K562 (cell line): ENCODE data around the gene AKAP13. TPM values are rescaled to one million over a fixed set of nuclear protein-coding genes. Genes with fewer than 3 reads are reported as not detected.

Experiments used
- ATAC-seq: fragments of 200-7000 bp; cut with Tn5 transposase; 3 replicates; pipeline ENCODE4 v1.9.1; 2020; ENCODE audit warnings: moderate library complexity
- BruUV-seq: library from RNA; stranded (reverse); fragments of 400-500 nt; replicated peaks from 2 replicates; lab custom pipeline; 2021; lab: Mats Ljungman, UMichigan
- CTCF ChIA-PET: fragments of 300-600 bp; formaldehyde crosslinking; extraction: SDS; loops from one replicate; lab custom pipeline; 2021; ENCODE audit warnings: low intra/inter-chr PET ratio; lab: Yijun Ruan, JAX
- POLR2A ChIA-PET: fragments of 300-600, 350-650 bp; sonication (Branson Sonifier 250); formaldehyde crosslinking; extraction: SDS; loops from one replicate; lab custom pipeline; 2021; ENCODE audit warnings: antibody characterized with exemption, inconsistent platforms; lab: Yijun Ruan, JAX
- DNase-seq, 4 experiments: peaks; one replicate each; pipeline versions ENCODE4 v3.0.0 to v3.0.0-alpha.2; 2011 to 2018; ENCODE audit warnings: low spot score in 3 of 4, mixed read lengths in 3 of 4; ENCODE audit errors: extremely low read depth in 1 of 4
- FAIRE-seq: peaks from 2 replicates; lab custom pipeline; 2011; peaks lifted over from hg19 to GRCh38; lab: Jason Lieb, UNC
- H2AFZ ChIP-seq: 2 replicates; pipeline ENCODE4 v1.6.0; 2011; ENCODE audit warnings: low read depth, low read length, control low read depth, inconsistent platforms
- H3K27ac ChIP-seq: fragments of 200-600 bp; 3 replicates; pipeline ENCODE4 v1.8.0; 2011; ENCODE audit warnings: low read depth, mild to moderate bottlenecking, control low read depth, inconsistent platforms, low read length, moderate library complexity, mixed read lengths; ENCODE audit errors: extremely low read depth
- H3K27me3 ChIP-seq, 2 experiments: fragments of 300-600 bp in 1 of 2; 2 replicates in 1 of 2; 3 replicates in 1 of 2; pipeline versions ENCODE4 v1.6.0 to v1.8.0; 2011; ENCODE audit warnings: inconsistent platforms in 2 of 2, low read length in 2 of 2, mild to moderate bottlenecking in 1 of 2, mixed read lengths in 1 of 2, moderate library complexity in 1 of 2; ENCODE audit not compliant: control insufficient read depth in 2 of 2, insufficient read depth in 2 of 2
- H3K36me3 ChIP-seq: fragments of 300-600 bp; 3 replicates; pipeline ENCODE4 v1.8.0; 2011; ENCODE audit warnings: mild to moderate bottlenecking, low read length, inconsistent platforms; ENCODE audit not compliant: control insufficient read depth, insufficient read depth
- H3K4me1 ChIP-seq, 2 experiments: fragments of 200-600 bp in 1 of 2; replicated peaks in 1 of 2; 2 replicates in 1 of 2; 3 replicates in 1 of 2; pipeline versions ENCODE4 v1.5.1 to v1.8.0; 2011; ENCODE audit warnings: inconsistent platforms in 2 of 2, low read length in 2 of 2, mild to moderate bottlenecking in 1 of 2, mixed read lengths in 1 of 2, moderate library complexity in 1 of 2; ENCODE audit not compliant: control insufficient read depth in 2 of 2, insufficient read depth in 2 of 2
- H3K4me2 ChIP-seq: 2 replicates; pipeline ENCODE4 v1.6.1; 2011; ENCODE audit warnings: low read length, control low read depth, inconsistent platforms, mixed read lengths; ENCODE audit not compliant: insufficient read depth
- H3K4me3 ChIP-seq: fragments of 200-600 bp; sonication (generic), shearing (Covaris generic); 2 replicates; pipeline ENCODE4 v1.5.1; 2016; ENCODE audit warnings: control low read depth, inconsistent platforms
- H3K79me2 ChIP-seq: fragments of 200-600 bp; 3 replicates; pipeline ENCODE4 v1.8.0; 2011; ENCODE audit warnings: low read length, inconsistent platforms; ENCODE audit not compliant: control insufficient read depth, insufficient read depth
- H3K9ac ChIP-seq, 2 experiments: 2 replicates each; pipeline versions ENCODE4 v1.6.0 to v1.6.1; 2011; ENCODE audit warnings: low read depth in 2 of 2, low read length in 2 of 2, control low read depth in 1 of 2, inconsistent platforms in 1 of 2, mild to moderate bottlenecking in 1 of 2, mixed read lengths in 1 of 2; ENCODE audit not compliant: insufficient read depth in 1 of 2
- H3K9me1 ChIP-seq: one replicate; pipeline ENCODE4 v1.6.0; 2011; ENCODE audit warnings: inconsistent platforms, mild to moderate bottlenecking, low read length, moderate library complexity; ENCODE audit not compliant: control insufficient read depth, insufficient read depth
- H3K9me3 ChIP-seq: replicated peaks from 2 replicates; pipeline ENCODE4 v1.5.1; 2011; ENCODE audit warnings: low read depth, low read length, inconsistent platforms; ENCODE audit not compliant: control insufficient read depth, insufficient read depth
- H4K20me1 ChIP-seq: replicated peaks from 2 replicates; pipeline ENCODE4 v1.6.1; 2011; ENCODE audit warnings: low read length, inconsistent platforms, mixed read lengths; ENCODE audit not compliant: control insufficient read depth, insufficient read depth
- DACH1 ChIP-seq: fragments of 450-650 bp; IDR thresholded peaks from 2 replicates; pipeline ENCODE4 v1.6.1; 2018; ENCODE audit not compliant: partially characterized antibody
- FOS ChIP-seq: IDR thresholded peaks from 3 replicates; pipeline ENCODE4 v1.6.1; 2011; ENCODE audit not compliant: insufficient read length; ENCODE audit errors: extremely low read depth
- GATAD2B ChIP-seq: fragments of 450-650 bp; IDR thresholded peaks from 2 replicates; pipeline ENCODE4 v1.6.1; 2017; ENCODE audit warnings: mild to moderate bottlenecking, borderline replicate concordance
- GTF2E2 ChIP-seq: fragments of 200-800 bp; sonication (Bioruptor generic); IDR thresholded peaks from 2 replicates; pipeline ENCODE4 v1.6.1; 2016; ENCODE audit warnings: missing genetic modification characterization, missing compliant biosample characterization
- GTF2F1 ChIP-seq: IDR thresholded peaks from 2 replicates; pipeline ENCODE4 v1.6.1; 2011; ENCODE audit warnings: low read depth, low read length, improper control_type of control experiment
- HDAC1 ChIP-seq, 2 experiments: fragments of 450-650 bp; IDR thresholded peaks; 2 replicates each; pipeline ENCODE4 v1.6.1; 2016 to 2017; ENCODE audit warnings: inconsistent platforms in 1 of 2, mild to moderate bottlenecking in 1 of 2, moderate library complexity in 1 of 2
- RAD51 ChIP-seq: fragments of 450-650 bp; IDR thresholded peaks from 2 replicates; pipeline ENCODE4 v1.7.1; 2016; ENCODE audit warnings: low read depth, mild to moderate bottlenecking, borderline replicate concordance
- SNIP1 ChIP-seq: fragments of 450-650 bp; IDR thresholded peaks from 2 replicates; pipeline ENCODE4 v1.7.1; 2017; ENCODE audit warnings: low read depth, mild to moderate bottlenecking
- STAG1 ChIP-seq: sonication (generic); formaldehyde crosslinking; IDR thresholded peaks from 2 replicates; pipeline ENCODE4 v1.5.0; 2020; ENCODE audit warnings: missing genetic modification reagents, borderline replicate concordance
- WHSC1 ChIP-seq: IDR thresholded peaks from one replicate; pipeline ENCODE4 v1.6.1; 2012; ENCODE audit warnings: low read length, control low read depth, inconsistent platforms
- XRCC4 ChIP-seq: IDR thresholded peaks from one replicate; pipeline ENCODE4 v1.6.1; 2011; ENCODE audit not compliant: insufficient read depth, insufficient read length; ENCODE audit errors: extremely low read depth
- ZNF124 ChIP-seq: sonication (generic); formaldehyde crosslinking; IDR thresholded peaks from 2 replicates; pipeline ENCODE4 v1.8.1; 2022; ENCODE audit warnings: missing genetic modification reagents
- ZNF584 ChIP-seq: fragments of 200-800 bp; sonication (Bioruptor generic); IDR thresholded peaks from 2 replicates; pipeline ENCODE4 v1.6.1; 2016; ENCODE audit warnings: low read depth, mild to moderate bottlenecking, missing genetic modification characterization, missing compliant biosample characterization
- ZNF699 ChIP-seq: fragments of 250-450 bp; sonication (Bioruptor Pico); IDR thresholded peaks from 2 replicates; pipeline ENCODE4 v1.8.0; 2021; ENCODE audit warnings: mild to moderate bottlenecking, moderate library complexity; ENCODE audit not compliant: insufficient replicate concordance
- WGBS: fragments of 100-300 bp; shearing (Covaris generic); methylation state at CpG from one replicate; pipeline ENCODE4 v1.1.6; 2016; ENCODE audit warnings: low coverage, mixed read lengths; ENCODE audit not compliant: insufficient coverage; ENCODE audit errors: missing lambda C conversion rate; 5-methylcytosine and 5-hydroxymethylcytosine counted together
- in situ Hi-C: fragments of 300-500 bp; cut with MboI; formaldehyde crosslinking; loops from 4 replicates; pipeline ENCODE4 v1.15.0; 2018; ENCODE audit warnings: inconsistent platforms, mixed read lengths
- intact Hi-C: fragments of 100-400 bp; cut with micrococcal nuclease; formaldehyde crosslinking; loops from 2 replicates; pipeline ENCODE4 v1.14.2; 2022
- polyA plus RNA-seq, 8 experiments: library from polyadenylated mRNA; depleted of rRNA in 4 of 8; stranded (reverse) in 5 of 8; unstranded in 3 of 8; fragments of >200 nt; fragmentation: Nextera tagmentation in 2 of 8; fragmentation: Illumina TruSeq in 1 of 8; extraction: Ambion mirVana in 2 of 8; extraction: Trizol in 1 of 8; gene quantifications; 2 replicates each; pipeline versions ENCODE4 v1.2.1 to v1.2.3, GENCODE V29; 2011 to 2014; ENCODE audit warnings: inconsistent platforms in 1 of 8, missing spikeins in 1 of 8
- total RNA-seq, 7 experiments: library from RNA; depleted of rRNA in 6 of 7; stranded (reverse); fragments of >200 nt in 6 of 7; fragmentation: Illumina TruSeq in 2 of 7; extraction: Trizol in 2 of 7; gene quantifications; 2 replicates each; pipeline versions ENCODE4 v1.2.1 to v1.2.3, GENCODE V29; 2011 to 2021; ENCODE audit warnings: low replicate concordance in 1 of 7
- TF ChIP-seq, protein P1 (sequence below): sonication (generic); formaldehyde crosslinking; IDR thresholded peaks from 2 replicates; pipeline ENCODE4 v1.8.1; 2023; ENCODE audit warnings: mild to moderate bottlenecking, missing genetic modification reagents
- TF ChIP-seq, protein P2 (sequence below): sonication (generic); formaldehyde crosslinking; IDR thresholded peaks from 2 replicates; pipeline ENCODE4 v1.5.0; 2020; ENCODE audit warnings: missing genetic modification reagents

AKAP13 gene
- total and polyA plus RNA-seq, 9 of the 15 experiments (the other 6 are each of a cell fraction or from before 2014, with no cell fraction given) = 0.03 to 1.7 (median 0.42) TPM

DNA sequence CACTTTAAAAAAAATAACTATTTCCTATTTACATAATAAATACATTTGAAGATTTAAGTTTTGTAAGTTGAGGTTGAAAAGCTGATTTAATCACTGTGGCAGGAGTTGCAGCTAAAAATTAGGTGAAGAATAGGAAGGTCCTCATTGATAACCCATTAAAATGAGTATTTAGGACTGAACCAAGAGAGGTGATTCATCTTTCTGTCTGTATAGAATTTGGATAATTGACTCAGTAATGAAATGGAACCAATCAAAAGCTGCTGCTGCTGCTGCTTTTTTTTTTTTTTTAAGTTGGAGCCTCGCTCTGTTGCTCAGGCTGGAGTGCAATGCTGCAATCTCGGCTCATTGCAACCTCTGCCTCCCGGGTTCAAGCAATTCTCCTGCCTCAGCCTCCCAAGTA lies 223.8 kb downstream of the AKAP13 start (continued):
- TF ChIP-seq, protein P1, sequence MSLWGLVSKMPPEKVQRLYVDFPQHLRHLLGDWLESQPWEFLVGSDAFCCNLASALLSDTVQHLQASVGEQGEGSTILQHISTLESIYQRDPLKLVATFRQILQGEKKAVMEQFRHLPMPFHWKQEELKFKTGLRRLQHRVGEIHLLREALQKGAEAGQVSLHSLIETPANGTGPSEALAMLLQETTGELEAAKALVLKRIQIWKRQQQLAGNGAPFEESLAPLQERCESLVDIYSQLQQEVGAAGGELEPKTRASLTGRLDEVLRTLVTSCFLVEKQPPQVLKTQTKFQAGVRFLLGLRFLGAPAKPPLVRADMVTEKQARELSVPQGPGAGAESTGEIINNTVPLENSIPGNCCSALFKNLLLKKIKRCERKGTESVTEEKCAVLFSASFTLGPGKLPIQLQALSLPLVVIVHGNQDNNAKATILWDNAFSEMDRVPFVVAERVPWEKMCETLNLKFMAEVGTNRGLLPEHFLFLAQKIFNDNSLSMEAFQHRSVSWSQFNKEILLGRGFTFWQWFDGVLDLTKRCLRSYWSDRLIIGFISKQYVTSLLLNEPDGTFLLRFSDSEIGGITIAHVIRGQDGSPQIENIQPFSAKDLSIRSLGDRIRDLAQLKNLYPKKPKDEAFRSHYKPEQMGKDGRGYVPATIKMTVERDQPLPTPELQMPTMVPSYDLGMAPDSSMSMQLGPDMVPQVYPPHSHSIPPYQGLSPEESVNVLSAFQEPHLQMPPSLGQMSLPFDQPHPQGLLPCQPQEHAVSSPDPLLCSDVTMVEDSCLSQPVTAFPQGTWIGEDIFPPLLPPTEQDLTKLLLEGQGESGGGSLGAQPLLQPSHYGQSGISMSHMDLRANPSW (CRISPR knock-in tag) = no peak
- TF ChIP-seq ZNF584 = no peak

DNA sequence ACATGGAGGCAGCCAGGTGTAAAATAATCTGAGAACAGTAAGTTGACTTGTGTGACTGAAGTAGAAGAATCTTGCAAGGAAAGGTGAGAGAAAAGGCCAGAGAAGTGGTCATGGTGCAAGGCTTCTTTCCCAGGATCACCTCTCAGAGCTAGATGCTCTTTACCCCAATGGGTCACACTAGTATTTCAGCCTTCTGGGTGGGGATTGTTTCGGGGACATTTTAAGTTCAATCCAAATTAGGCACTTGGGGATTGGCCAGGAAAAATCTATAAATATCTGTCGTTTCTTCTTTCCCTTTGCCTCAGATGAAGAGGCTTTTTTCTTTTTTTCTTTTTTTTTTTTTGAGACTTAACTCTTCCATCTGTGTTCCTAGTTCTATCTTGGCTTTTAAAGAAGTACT lies 226.3 kb downstream of the AKAP13 start:
- H3K9me3 ChIP-seq = no peaks in the 10 kb centered on the region
- no peak overlapping the region for H3K27ac ChIP-seq
- ATAC-seq = no peak
- WGBS = 0% methylated on average over 2 of the region's 2 CpGs
- H3K79me2 ChIP-seq = no peaks in the 10 kb centered on the region
- no peak for TF ChIP-seq STAG1 (CRISPR knock-in tag)
- no peak for TF ChIP-seq SNIP1
- no peak for TF ChIP-seq XRCC4
- TF ChIP-seq GTF2F1 = no peak
- TF ChIP-seq RAD51 = no peak
- TF ChIP-seq ZNF124 = no peak
- no peak for TF ChIP-seq GATAD2B
- TF ChIP-seq WHSC1 = no peak
- no peak for TF ChIP-seq GTF2E2 (tag)
- TF ChIP-seq, protein P2, sequence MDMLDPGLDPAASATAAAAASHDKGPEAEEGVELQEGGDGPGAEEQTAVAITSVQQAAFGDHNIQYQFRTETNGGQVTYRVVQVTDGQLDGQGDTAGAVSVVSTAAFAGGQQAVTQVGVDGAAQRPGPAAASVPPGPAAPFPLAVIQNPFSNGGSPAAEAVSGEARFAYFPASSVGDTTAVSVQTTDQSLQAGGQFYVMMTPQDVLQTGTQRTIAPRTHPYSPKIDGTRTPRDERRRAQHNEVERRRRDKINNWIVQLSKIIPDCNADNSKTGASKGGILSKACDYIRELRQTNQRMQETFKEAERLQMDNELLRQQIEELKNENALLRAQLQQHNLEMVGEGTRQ = no peak
- no peak for TF ChIP-seq HDAC1 (IDR thresholded peaks at IDR 0.05)
- TF ChIP-seq ZNF699 (CRISPR knock-in tag) = no peak
- no peak for TF ChIP-seq FOS
- TF ChIP-seq DACH1 = no peak
- no peaks in the 10 kb centered on the region for H3K36me3 ChIP-seq
- ChIA-PET POLR2A (no interaction called here), CTCF (no interaction called here)
- no peak overlapping the region for H3K4me2 ChIP-seq
- H3K9ac ChIP-seq = no peak overlapping the region
- no TSS peak for BruUV-seq
- H2AFZ ChIP-seq = no peak overlapping the region
- no peaks in the 10 kb centered on the region for H4K20me1 ChIP-seq
- FAIRE-seq = no peak
- no peaks in the 10 kb centered on the region for H3K9me1 ChIP-seq
- H3K4me3 ChIP-seq = no peak overlapping the region
- no peak for DNase-seq
- intact Hi-C loops (no loop called here), in situ Hi-C loops (no loop called here)
- H3K4me1 ChIP-seq = no peaks in the 10 kb centered on the region
- H3K27me3 ChIP-seq = no peaks in the 10 kb centered on the region
